ENCODE results near the gene RAPGEF4.

Gene RAPGEF4

GRCh38 chr2:172735582-172736423 lies at the start of gene RAPGEF4:
Gene RAPGEF4, plus strand, starts transcription at chr2:172735845. Its CDS starts 139 bp downstream, at chr2:172735984.
- H3K9me3 ChIP-seq (replicated peaks in 1 of 11) = peaks cover 0 to 5% (median 0%) of the 10 kb centered on the region in 11 experiments; a peak in 2 of 22 replicates
- peaks cover 0 to 19% (median 10%) of the 10 kb centered on the region in 10 experiments; a peak in 12 of 20 replicates for H3K4me1 ChIP-seq
- no peaks in the 10 kb centered on the region for H4K20me1 ChIP-seq
- TF ChIP-seq Cebpa-rat (IDR thresholded peaks at IDR 0.05) = no peak
- peak within 1 kb of the TSS in 9 of 10 experiments; percentile 31 to 56 (median 45); a peak in 15 of 20 replicates for H3K4me3 ChIP-seq
- peaks cover 36 to 56% (median 50%) of the 10 kb centered on the region in 11 experiments for H3K27me3 ChIP-seq
- H3K36me3 ChIP-seq = no peaks in the 10 kb centered on the region
- no peak within 1 kb of the TSS for H3K9ac ChIP-seq
- H3K27ac ChIP-seq = no peak within 1 kb of the TSS
- H3K4me2 ChIP-seq = peak within 1 kb of the TSS; percentile 35 to 69 (median 54); a peak in 21 of 22 replicates

- no peak overlapping the region for H3K4me3 ChIP-seq
- TF ChIP-seq Cebpa-rat (IDR thresholded peaks at IDR 0.05) = no peak
- peaks cover 0 to 28% (median 4%) of the 10 kb centered on the region in 10 experiments; a peak in 10 of 20 replicates for H3K4me1 ChIP-seq
- no peak overlapping the region; a peak in 1 of 22 replicates for H3K27ac ChIP-seq
- no peak overlapping the region for H3K9ac ChIP-seq
- H3K4me2 ChIP-seq = peak overlapping the region in 5 of 11 experiments; percentile 10 to 53 (median 45); a peak in 8 of 22 replicates
- H4K20me1 ChIP-seq = no peaks in the 10 kb centered on the region
- H3K9me3 ChIP-seq (replicated peaks in 1 of 11) = peaks cover 12 to 17% (median 15%) of the 10 kb centered on the region in 11 experiments
- no peaks in the 10 kb centered on the region for H3K27me3 ChIP-seq
- peaks cover 0 to 4% (median 0%) of the 10 kb centered on the region in 11 experiments; a peak in 2 of 22 replicates for H3K36me3 ChIP-seq
These were observed 42.6 kb upstream of the RAPGEF4 start for GRCh38 chr2:172693037-172693436.

- Histone ChIP-seq H3K36me3 (0 out of 22 replicates have a peak, but pooled peaks cover 0 to under 1% (median 0%) of the 10 kb centered on the region in 11 experiments), H3K27me3 (no peaks in the 10 kb centered on the region), H3K4me2 (peak overlapping the region in 5 of 11 experiments; percentile 10 to 53 (median 45); a peak in 8 of 22 replicates), H3K27ac (0 out of 22 replicates have a peak overlapping the region, but pooled peaks of 1 of the 11 experiments have one; percentile 3), H3K9me3 (replicated peaks in 1 of 11) (peaks cover 5 to 10% (median 9%) of the 10 kb centered on the region in 11 experiments; a peak in 21 of 22 replicates), H3K4me3 (no peak overlapping the region), H3K9ac (no peak overlapping the region), H3K4me1 (peaks cover 0 to 35% (median 4%) of the 10 kb centered on the region in 10 experiments; a peak in 10 of 20 replicates), H4K20me1 (no peaks in the 10 kb centered on the region)
- no peak for TF ChIP-seq Cebpa-rat (IDR thresholded peaks at IDR 0.05)
These were observed 41.9 kb upstream of the RAPGEF4 start for GRCh38 chr2:172693529-172694455.

- Histone ChIP-seq H3K9ac (no peak overlapping the region), H3K36me3 (no peaks in the 10 kb centered on the region), H3K27ac (no peak overlapping the region), H3K4me3 (no peak overlapping the region), H3K9me3 (replicated peaks in 1 of 11) (peaks cover 9 to 18% (median 12%) of the 10 kb centered on the region in 11 experiments), H3K27me3 (no peaks in the 10 kb centered on the region), H3K4me1 (peaks cover 0 to 35% (median 4%) of the 10 kb centered on the region in 10 experiments; a peak in 10 of 20 replicates), H4K20me1 (no peaks in the 10 kb centered on the region), H3K4me2 (0 out of 22 replicates have a peak overlapping the region, but pooled peaks of 1 of the 11 experiments have one; percentile 34)
- TF ChIP-seq Cebpa-rat (IDR thresholded peaks at IDR 0.05) = no peak
These were observed 38.3 kb upstream of the RAPGEF4 start for GRCh38 chr2:172697296-172697695.

- TF ChIP-seq Cebpa-rat (IDR thresholded peaks at IDR 0.05) = no peak
- Histone ChIP-seq H3K4me1 (peaks cover 0 to 26% (median 3%) of the 10 kb centered on the region in 10 experiments; a peak in 10 of 20 replicates), H3K27ac (no peak overlapping the region; a peak in 1 of 22 replicates), H4K20me1 (no peaks in the 10 kb centered on the region), H3K36me3 (no peaks in the 10 kb centered on the region), H3K4me2 (peak overlapping the region in 4 of 11 experiments; percentile 9 to 48 (median 33); a peak in 6 of 22 replicates), H3K4me3 (no peak overlapping the region), H3K9me3 (replicated peaks in 1 of 11) (peaks cover 9 to 18% (median 12%) of the 10 kb centered on the region in 11 experiments), H3K9ac (no peak overlapping the region), H3K27me3 (no peaks in the 10 kb centered on the region)
These were observed 37.4 kb upstream of the RAPGEF4 start for GRCh38 chr2:172698041-172698863.

- H3K9ac ChIP-seq = no peak overlapping the region
- no peak overlapping the region for H3K27ac ChIP-seq
- no peaks in the 10 kb centered on the region for H4K20me1 ChIP-seq
- peaks cover 0 to 17% (median 0%) of the 10 kb centered on the region in 10 experiments; a peak in 9 of 20 replicates for H3K4me1 ChIP-seq
- no peak overlapping the region for H3K4me3 ChIP-seq
- TF ChIP-seq Cebpa-rat (IDR thresholded peaks at IDR 0.05) = no peak
- H3K27me3 ChIP-seq = no peaks in the 10 kb centered on the region
- H3K4me2 ChIP-seq = no peak overlapping the region
- no peaks in the 10 kb centered on the region for H3K36me3 ChIP-seq
- H3K9me3 ChIP-seq (replicated peaks in 1 of 11) = peaks cover 9 to 18% (median 12%) of the 10 kb centered on the region in 11 experiments
These were observed 34.4 kb upstream of the RAPGEF4 start for GRCh38 chr2:172701250-172701649.

GRCh38 chr2:172702451-172702850 lies 33.2 kb upstream of the RAPGEF4 start:
- no peak for TF ChIP-seq Cebpa-rat (IDR thresholded peaks at IDR 0.05)
- Histone ChIP-seq H3K4me2 (no peak overlapping the region), H3K27me3 (no peaks in the 10 kb centered on the region), H3K36me3 (no peaks in the 10 kb centered on the region), H4K20me1 (no peaks in the 10 kb centered on the region), H3K9ac (no peak overlapping the region), H3K27ac (no peak overlapping the region), H3K9me3 (replicated peaks in 1 of 11) (peaks cover 9 to 18% (median 12%) of the 10 kb centered on the region in 11 experiments), H3K4me1 (peaks cover 0 to 13% (median 0%) of the 10 kb centered on the region in 10 experiments; a peak in 9 of 20 replicates), H3K4me3 (no peak overlapping the region)

Measured in BLaER1 treated with 17β-estradiol and CSF1 and Interleukin-3, amounts not matched to agents 10 nM and 100 nM (cell line).